NK-92 (cell line): ENCODE data around the gene FSIP2.

Source experiments
- DNase-seq: peaks from one replicate; lab custom pipeline; 2025; ENCODE audit not compliant: unreplicated experiment; lab: John Stamatoyannopoulos, UW

Gene FSIP2

GRCh38 chr2:185738679-185739472 lies at the start of gene FSIP2:
Gene FSIP2 (plus strand): TSS chr2:185738804. CDS start chr2:185738895, 91 bp downstream.
- DNase-seq: no peak

- DNase-seq: no peak
These were observed 48.6 kb upstream of the FSIP2 start for GRCh38 chr2:185689906-185690539.

GRCh38 chr2:185695711-185696235 lies 42.8 kb upstream of the FSIP2 start:
- no peak for DNase-seq

GRCh38 chr2:185700883-185701282 lies 37.7 kb upstream of the FSIP2 start:
- no peak for DNase-seq

- no peak for DNase-seq
These were observed 3.9 kb upstream of the FSIP2 start for GRCh38 chr2:185734658-185735057.

GRCh38 chr2:185736210-185736609 lies 2.4 kb upstream of the FSIP2 start:
- no peak for DNase-seq

- DNase-seq: no peak
These were observed 7.6 kb downstream of the FSIP2 start for GRCh38 chr2:185745864-185746859.

- DNase-seq: no peak
These were observed 18.8 kb downstream of the FSIP2 start for GRCh38 chr2:185757356-185757755.

- no peak for DNase-seq
These were observed 32.8 kb downstream of the FSIP2 start for GRCh38 chr2:185771396-185771795.

GRCh38 chr2:185780890-185781289 lies 42.3 kb downstream of the FSIP2 start:
- no peak for DNase-seq

- no peak for DNase-seq
These were observed 43.7 kb downstream of the FSIP2 start for GRCh38 chr2:185782223-185782769.

GRCh38 chr2:185785156-185785555 lies 46.6 kb downstream of the FSIP2 start:
- DNase-seq: no peak

GRCh38 chr2:185785851-185786473 lies 47.4 kb downstream of the FSIP2 start:
- no peak for DNase-seq

- no peak for DNase-seq
These were observed 48.9 kb downstream of the FSIP2 start for GRCh38 chr2:185787227-185788145.

- DNase-seq: no peak
These were observed 51.8 kb downstream of the FSIP2 start for GRCh38 chr2:185790361-185790760.

GRCh38 chr2:185793532-185794345 lies 55.1 kb downstream of the FSIP2 start:
- no peak for DNase-seq

GRCh38 chr2:185796758-185797157 lies 58.2 kb downstream of the FSIP2 start:
- DNase-seq: no peak

GRCh38 chr2:185802926-185803325 lies 64.3 kb downstream of the FSIP2 start:
- DNase-seq: no peak
